GM18858 (cell line): ENCODE measurements around the gene CTNNBIP1.

Experiments used
- ATAC-seq: cut with Tn5 transposase; IDR thresholded peaks from one replicate; pipeline ENCODE4 v1.9.1; 2021; ENCODE audit not compliant: unreplicated experiment

CTNNBIP1 gene

GRCh38 chr1:9838946-9839345, 71.1 kb downstream of the CTNNBIP1 start:
- no peak for ATAC-seq

GRCh38 chr1:9836632-9836960, 73.5 kb downstream of the CTNNBIP1 start:
- ATAC-seq: no peak

- ATAC-seq: no peak
Observed at GRCh38 chr1:9835758-9836631, 74.1 kb downstream of the CTNNBIP1 start.

- no peak for ATAC-seq
Observed at GRCh38 chr1:9835404-9835757, 74.7 kb downstream of the CTNNBIP1 start.

GRCh38 chr1:9833632-9834031, 76.4 kb downstream of the CTNNBIP1 start:
- ATAC-seq: no peak

GRCh38 chr1:9827558-9828185, 82.4 kb downstream of the CTNNBIP1 start:
- ATAC-seq: no peak

GRCh38 chr1:9826616-9827015, 83.5 kb downstream of the CTNNBIP1 start:
- ATAC-seq: no peak

- no peak for ATAC-seq
Observed at GRCh38 chr1:9826087-9826486, 84.0 kb downstream of the CTNNBIP1 start.

- no peak for ATAC-seq
Observed at GRCh38 chr1:9825093-9826074, 84.7 kb downstream of the CTNNBIP1 start.

GRCh38 chr1:9824702-9825089, 85.4 kb downstream of the CTNNBIP1 start:
- no peak for ATAC-seq

- no peak for ATAC-seq
Observed at GRCh38 chr1:9823943-9824701, 85.9 kb downstream of the CTNNBIP1 start, which contains the start of gene CLSTN1. Gene CLSTN1 (minus strand): TSS chr1:9823965. CDS start chr1:9823733, 232 bp downstream.

GRCh38 chr1:9823693-9823942, 86.5 kb downstream of the CTNNBIP1 start:
- ATAC-seq: no peak

- no peak for ATAC-seq
Observed at GRCh38 chr1:9822897-9823692, 87.0 kb downstream of the CTNNBIP1 start.

GRCh38 chr1:9822490-9822889, 87.6 kb downstream of the CTNNBIP1 start:
- no peak for ATAC-seq

- ATAC-seq: no peak
Observed at GRCh38 chr1:9821710-9822109, 88.4 kb downstream of the CTNNBIP1 start.

GRCh38 chr1:9820521-9820920, 89.5 kb downstream of the CTNNBIP1 start:
- no peak for ATAC-seq

- no peak for ATAC-seq
Observed at GRCh38 chr1:9817734-9818133, 92.3 kb downstream of the CTNNBIP1 start.

GRCh38 chr1:9816199-9816598, 93.9 kb downstream of the CTNNBIP1 start:
- no peak for ATAC-seq

GRCh38 chr1:9815150-9815549, 94.9 kb downstream of the CTNNBIP1 start:
- ATAC-seq: no peak

GRCh38 chr1:9814619-9815018, 95.5 kb downstream of the CTNNBIP1 start:
- no peak for ATAC-seq
